DOHH2 (cell line): ENCODE results near the gene MLIP.

Experiments
- EZH2phosphoT487 ChIP-seq: fragments of 200-600 bp; sonication (generic); IDR thresholded peaks from 2 replicates; pipeline ENCODE4 v1.6.1; 2017; ENCODE audit warnings: borderline replicate concordance, mild to moderate bottlenecking, antibody characterized with exemption, low read length, moderate library complexity, mixed read lengths
- TF ChIP-seq, protein P1 (sequence below): fragments of 200-600 bp; sonication (generic); IDR thresholded peaks from one replicate; pipeline ENCODE4 v1.5.1; 2014; ENCODE audit warnings: antibody characterized with exemption, mild to moderate bottlenecking, low read depth, low read length; ENCODE audit not compliant: poor library complexity, severe bottlenecking

GRCh38 chr6:54191461-54191860 lies 80.2 kb downstream of the MLIP start:
- TF ChIP-seq EZH2phosphoT487: no peak
- TF ChIP-seq, protein P1, sequence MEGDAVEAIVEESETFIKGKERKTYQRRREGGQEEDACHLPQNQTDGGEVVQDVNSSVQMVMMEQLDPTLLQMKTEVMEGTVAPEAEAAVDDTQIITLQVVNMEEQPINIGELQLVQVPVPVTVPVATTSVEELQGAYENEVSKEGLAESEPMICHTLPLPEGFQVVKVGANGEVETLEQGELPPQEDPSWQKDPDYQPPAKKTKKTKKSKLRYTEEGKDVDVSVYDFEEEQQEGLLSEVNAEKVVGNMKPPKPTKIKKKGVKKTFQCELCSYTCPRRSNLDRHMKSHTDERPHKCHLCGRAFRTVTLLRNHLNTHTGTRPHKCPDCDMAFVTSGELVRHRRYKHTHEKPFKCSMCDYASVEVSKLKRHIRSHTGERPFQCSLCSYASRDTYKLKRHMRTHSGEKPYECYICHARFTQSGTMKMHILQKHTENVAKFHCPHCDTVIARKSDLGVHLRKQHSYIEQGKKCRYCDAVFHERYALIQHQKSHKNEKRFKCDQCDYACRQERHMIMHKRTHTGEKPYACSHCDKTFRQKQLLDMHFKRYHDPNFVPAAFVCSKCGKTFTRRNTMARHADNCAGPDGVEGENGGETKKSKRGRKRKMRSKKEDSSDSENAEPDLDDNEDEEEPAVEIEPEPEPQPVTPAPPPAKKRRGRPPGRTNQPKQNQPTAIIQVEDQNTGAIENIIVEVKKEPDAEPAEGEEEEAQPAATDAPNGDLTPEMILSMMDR: no peak
